ENCODE measurements around the gene IQSEC3. TPM values are rescaled to one million over a fixed set of nuclear protein-coding genes. Genes with fewer than 3 reads are reported as not detected.
A peak's percentile ranks its signal among the peaks of the same experiment; 100 is the strongest.

IQSEC3 gene
- total RNA-seq, 1 experiment from 2014 or later = 0.55 TPM

DNA sequence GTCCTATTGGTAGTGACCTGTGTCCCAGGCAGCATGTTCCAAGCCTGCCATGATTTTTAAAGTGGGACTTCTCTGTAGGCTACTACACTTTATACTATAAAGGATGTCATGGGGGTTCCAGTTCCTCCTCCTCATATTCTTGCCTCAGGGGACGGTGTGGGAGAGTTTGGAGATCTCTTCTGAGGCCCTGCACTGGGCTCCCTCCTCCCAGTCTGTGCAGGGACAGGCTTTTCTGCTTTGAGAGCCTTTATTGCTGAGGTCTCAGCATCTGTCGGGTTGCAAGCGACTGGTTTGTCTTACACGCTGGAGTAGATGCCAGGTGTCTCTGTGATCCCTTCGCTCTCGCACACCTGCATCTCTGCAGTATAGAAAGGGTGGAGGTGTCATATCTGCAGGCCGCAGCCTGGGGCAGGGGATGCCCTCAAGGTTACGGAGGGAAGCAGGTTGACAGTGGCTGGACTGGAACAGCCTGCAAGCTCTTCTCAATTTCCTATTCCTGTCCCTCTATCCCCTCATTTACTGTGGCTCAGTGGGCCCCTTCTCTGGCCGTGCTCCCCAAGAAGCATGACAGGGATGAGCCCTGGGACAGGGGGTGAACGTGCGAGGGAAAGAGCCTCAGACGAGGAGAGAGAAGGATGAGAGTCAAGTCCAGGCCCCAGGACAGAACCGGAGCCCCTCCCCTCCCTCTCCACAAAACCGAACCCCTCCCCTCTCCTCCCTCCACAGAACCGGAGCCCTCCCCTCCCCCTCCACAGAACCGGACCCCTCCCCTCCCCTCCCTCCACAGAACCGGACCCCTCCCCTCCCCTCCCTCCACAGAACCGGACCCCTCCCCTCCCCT lies 96.1 kb downstream of the IQSEC3 start:
- no peaks in the 10 kb centered on the region for H3K9me3 ChIP-seq (ENCODE audit: control insufficient read depth, low read depth, low read length)
- Mint-ChIP-seq H3K4me3 (no peak overlapping the region), H3K4me1 (peaks cover 17 to 37% of the 10 kb centered on the region in 2 experiments), H3K9me3 (no peaks in the 10 kb centered on the region), H3K36me3 (ENCODE audit: insufficient read depth in 1 of 3, low read depth in 3 of 3) (peaks cover 0 to 2% (median 0%) of the 10 kb centered on the region in 3 experiments; a peak in 2 of 7 replicates), H3K27me3 (ENCODE audit: low read depth) (peaks cover 13% of the 10 kb centered on the region), H3K27ac (no peak overlapping the region; a peak in 1 of 7 replicates)
- H3K79me1 ChIP-seq (ENCODE audit: insufficient read depth, low read depth, low read length, poor library complexity, severe bottlenecking) = no peaks in the 10 kb centered on the region
- no peak overlapping the region for H3K18ac ChIP-seq (ENCODE audit: insufficient read length, low read depth, low read length)
- H3K23me2 ChIP-seq (ENCODE audit: insufficient read length, low read depth, low read length, poor library complexity, severe bottlenecking) = no peaks in the 10 kb centered on the region
- peak; percentile 79 for DNase-seq
- H3K56ac ChIP-seq (ENCODE audit: insufficient read length, low read depth, low read length) = no peak overlapping the region
- H3K27ac ChIP-seq (ENCODE audit: insufficient read length, low read depth, low read length) = no peak overlapping the region
- no peak overlapping the region for H2AK5ac ChIP-seq (ENCODE audit: insufficient read length, low read length)
- no peaks in the 10 kb centered on the region for H3K79me2 ChIP-seq (ENCODE audit: insufficient read depth, low read length)
- H2BK5ac ChIP-seq (ENCODE audit: insufficient read length, low read length) = no peak overlapping the region
- H3K14ac ChIP-seq (ENCODE audit: insufficient read depth, low read length) = no peak overlapping the region
- H3K9ac ChIP-seq (ENCODE audit: extremely low read depth, insufficient read length, low read length) = no peak overlapping the region
- no peak overlapping the region for H2BK20ac ChIP-seq (ENCODE audit: low read depth, low read length, poor library complexity, severe bottlenecking)
- no peak overlapping the region for H3K23ac ChIP-seq (ENCODE audit: insufficient read length, low read depth, low read length)
- no peak overlapping the region for H2BK15ac ChIP-seq (ENCODE audit: low read depth, low read length)
- H2BK12ac ChIP-seq (ENCODE audit: insufficient read length, low read depth, low read length) = no peak overlapping the region
- no peak overlapping the region for H4K8ac ChIP-seq (replicated peaks; ENCODE audit: insufficient read length, low read depth, low read length)
- H2AFZ ChIP-seq (ENCODE audit: low read length) = no peak overlapping the region
- H4K5ac ChIP-seq (ENCODE audit: insufficient read length, low read depth, low read length) = no peak overlapping the region
- H2BK120ac ChIP-seq (ENCODE audit: low read depth, low read length, poor library complexity, severe bottlenecking) = no peak overlapping the region
- no CpG with 5 or more reads among the region's 18 CpGs for WGBS (ENCODE audit: extremely low coverage, insufficient read length, low lambda C conversion rate)
- no peaks in the 10 kb centered on the region for H3K4me1 ChIP-seq (ENCODE audit: insufficient read depth, low read length)
- H4K91ac ChIP-seq (ENCODE audit: insufficient read length, low read depth, low read length) = no peak overlapping the region
- no peak for TF ChIP-seq CTCF (conservative IDR thresholded peaks at IDR 0.05)
- H3K4me2 ChIP-seq (ENCODE audit: insufficient read depth, insufficient read length, low read length) = no peak overlapping the region
- no peak overlapping the region for H3T11ph ChIP-seq (ENCODE audit: low read length)
- H3K4ac ChIP-seq (ENCODE audit: low read depth, low read length) = no peak overlapping the region
- no peaks in the 10 kb centered on the region for H4K20me1 ChIP-seq (ENCODE audit: control insufficient read depth, insufficient read depth, insufficient read length)
- H3K27me3 ChIP-seq (ENCODE audit: insufficient read depth, low read length) = no peaks in the 10 kb centered on the region

Measured in H9 (cell line).